IPS-NIHi11 (cell line): ENCODE results near the gene ENO4.

Source experiments
- DNase-seq: peaks from one replicate; pipeline ENCODE4 v3.0.0; 2012; ENCODE audit warnings: mixed read lengths, low spot score

Gene ENO4

GRCh38 chr10:116831790-116832189 lies 17.5 kb upstream of the ENO4 start:
- DNase-seq = no peak

- DNase-seq = peak; percentile 69
Measured at GRCh38 chr10:116833986-116834985, 15.0 kb upstream of the ENO4 start.

- no peak for DNase-seq
Measured at GRCh38 chr10:116835658-116836057, 13.6 kb upstream of the ENO4 start.

- DNase-seq = peak; percentile 84
Measured at GRCh38 chr10:116836083-116836482, 13.2 kb upstream of the ENO4 start.

- DNase-seq = no peak
Measured at GRCh38 chr10:116836902-116837523, 12.3 kb upstream of the ENO4 start.

DNA sequence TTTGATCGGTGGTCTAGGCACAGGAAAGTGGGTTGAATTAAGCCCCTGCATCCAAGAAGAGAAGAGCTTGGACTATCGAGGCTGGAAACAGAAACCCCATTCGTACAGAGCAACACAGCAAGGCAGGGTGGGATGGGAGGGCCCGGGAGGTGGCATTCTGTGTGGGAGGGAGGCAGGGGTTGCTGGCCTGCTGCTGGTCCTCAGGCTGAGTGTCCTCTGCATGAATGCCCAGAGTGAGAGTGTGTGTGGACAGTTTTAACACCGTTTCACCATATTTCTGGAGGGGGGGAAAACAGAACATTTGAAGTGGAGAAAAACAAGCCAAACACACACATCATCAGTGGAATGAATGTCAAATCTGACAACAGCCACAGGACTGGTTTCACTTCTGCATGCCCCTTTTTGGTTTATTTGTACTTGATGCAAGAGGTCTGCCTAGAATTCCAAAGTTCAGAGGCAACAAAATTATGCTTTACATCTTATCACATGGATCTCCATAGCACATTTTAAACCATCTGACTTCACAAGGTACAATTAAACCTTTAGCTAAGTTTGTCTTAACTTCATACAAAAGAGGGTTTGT lies 11.1 kb upstream of the ENO4 start:
- DNase-seq = no peak

DNA sequence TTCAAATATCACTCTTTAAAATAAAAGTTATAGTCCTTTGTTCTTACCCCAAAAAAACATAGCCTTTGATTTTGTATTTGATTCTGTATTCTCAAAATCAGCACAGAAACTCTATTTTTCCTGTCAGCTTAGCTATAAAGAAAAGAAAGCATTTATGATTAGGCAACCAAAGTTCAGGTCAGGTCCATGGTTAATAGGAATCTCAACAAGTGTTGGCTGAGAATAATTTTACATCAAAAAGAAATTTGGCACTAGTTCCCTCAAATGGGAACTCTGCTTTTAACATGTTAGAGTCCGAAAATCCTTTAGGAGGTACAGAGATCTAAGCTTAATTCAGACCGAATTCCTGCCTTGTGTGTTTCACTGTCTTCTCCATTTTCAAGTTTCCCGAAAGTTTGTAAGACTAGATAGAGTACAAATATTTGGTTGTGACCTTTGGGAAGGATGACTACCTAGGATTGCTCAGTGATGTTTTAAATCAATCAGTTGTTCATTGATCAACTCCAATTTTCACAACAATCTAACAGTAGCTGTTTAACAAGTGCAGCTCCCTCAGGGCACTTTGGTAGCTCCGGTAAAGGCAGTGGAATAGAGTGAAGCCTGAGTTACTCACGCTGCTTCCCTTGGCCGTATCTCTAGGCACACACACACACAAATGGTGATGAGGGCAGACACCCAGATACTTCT lies 8.8 kb upstream of the ENO4 start:
- DNase-seq = no peak

DNA sequence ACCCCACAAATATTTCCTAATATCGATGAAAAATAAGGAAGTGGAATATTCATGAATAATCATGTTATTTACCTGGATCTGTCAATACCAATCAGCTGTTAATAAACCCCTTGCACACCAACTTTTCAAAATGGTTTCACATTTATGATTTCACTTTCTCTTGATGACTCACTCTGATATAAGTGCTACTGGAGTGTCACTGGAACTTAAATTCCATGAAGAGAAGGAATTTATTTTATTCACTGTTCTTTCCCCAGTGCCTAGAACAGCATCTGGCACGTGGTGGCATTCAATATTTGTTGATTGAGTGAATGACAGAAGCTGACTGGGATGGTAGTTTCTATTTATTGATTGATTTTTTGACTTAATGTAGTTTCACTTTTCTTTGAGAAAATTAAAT lies 3.5 kb upstream of the ENO4 start:
- no peak for DNase-seq

DNA sequence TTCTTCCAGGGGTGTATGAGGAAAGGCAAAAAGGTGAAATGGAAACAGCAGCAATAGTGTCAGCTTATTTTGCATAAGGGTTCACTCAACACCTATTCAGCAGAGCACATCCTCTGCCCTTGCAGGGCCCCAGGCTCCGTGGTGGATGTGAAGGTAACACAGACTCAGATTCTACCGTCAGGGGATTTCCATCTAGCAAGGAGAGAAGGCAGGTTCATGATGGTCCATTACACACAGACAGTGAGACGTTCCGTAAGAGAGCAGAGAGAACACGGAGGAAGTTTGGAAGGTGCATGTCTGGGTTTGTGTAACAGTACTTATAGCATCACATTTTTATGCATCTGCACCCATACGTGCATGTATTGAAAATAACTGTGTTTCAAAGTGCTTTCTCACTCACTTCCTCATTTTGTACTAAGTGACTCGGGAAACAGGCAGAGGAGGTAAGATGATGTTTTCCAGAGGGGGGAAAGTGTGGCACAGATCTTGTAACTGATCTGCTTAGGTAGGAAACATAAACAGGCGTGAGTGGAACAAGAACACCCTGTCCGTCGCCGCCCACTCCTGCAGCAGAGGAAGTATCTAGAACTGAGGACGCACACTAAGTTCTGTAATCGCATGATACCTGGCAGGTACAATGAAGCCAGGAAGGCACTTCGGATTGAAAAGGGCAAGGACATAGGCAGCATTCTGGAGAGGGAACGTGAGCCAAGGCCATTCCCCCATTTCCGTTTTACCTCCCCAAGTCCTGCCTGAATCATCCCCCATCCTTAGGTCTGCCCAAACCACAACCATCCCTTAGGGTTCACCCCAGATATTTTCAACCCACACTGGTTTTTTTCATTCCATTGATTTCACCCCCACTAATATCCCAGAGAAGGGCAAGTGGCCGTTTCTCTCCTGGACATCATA lies 1.0 kb upstream of the ENO4 start:
- no peak for DNase-seq

- DNase-seq = peak; percentile 46
Measured at GRCh38 chr10:116848944-116849247, 403 bp upstream of the ENO4 start.

DNA sequence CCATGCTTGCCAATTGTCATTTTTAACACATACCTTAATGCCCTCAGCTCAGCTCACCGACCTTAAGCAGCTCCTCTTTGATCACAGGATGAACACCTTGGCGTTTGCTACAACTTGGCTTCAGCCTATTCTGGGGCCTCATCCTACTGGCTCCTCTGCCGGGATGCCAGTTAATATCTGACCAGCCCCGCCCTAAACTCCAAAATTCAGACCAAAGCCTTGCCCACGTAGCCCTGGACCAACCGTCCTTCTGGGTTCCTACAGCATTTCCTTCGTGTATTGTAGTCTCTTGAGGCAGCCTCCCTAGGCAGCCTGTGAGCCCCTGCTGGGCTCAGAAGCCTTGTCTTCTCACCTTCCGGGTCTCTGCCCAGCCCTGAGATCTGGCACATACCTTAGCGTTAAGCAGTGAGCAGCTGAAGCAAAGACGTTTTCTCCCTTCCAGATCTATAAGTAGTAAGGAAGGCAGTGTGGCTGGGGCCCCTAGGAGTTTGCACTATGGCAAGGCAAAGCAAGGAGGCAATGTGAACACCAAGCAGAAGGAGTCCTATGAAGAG lies 836 bp downstream of the ENO4 start:
- peak; percentile 40 for DNase-seq

DNA sequence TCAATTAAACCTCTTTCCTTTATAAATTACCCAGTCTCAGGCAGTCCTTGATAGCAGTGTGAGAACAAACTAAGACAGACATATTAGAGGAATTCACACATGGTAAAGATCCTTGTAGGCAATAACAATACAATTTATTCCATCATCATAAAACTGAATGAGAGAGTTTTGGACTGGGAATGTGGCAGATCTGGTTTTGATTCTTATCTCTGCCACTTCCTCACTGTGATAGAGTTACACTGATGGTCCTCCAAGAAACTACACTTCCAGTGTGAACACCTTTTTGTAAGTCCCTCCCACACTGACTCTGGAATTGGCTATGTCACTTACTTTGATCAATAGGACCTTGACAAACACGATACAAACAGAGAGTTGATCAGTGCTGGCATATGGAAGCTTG lies 2.9 kb downstream of the ENO4 start:
- DNase-seq = no peak

DNA sequence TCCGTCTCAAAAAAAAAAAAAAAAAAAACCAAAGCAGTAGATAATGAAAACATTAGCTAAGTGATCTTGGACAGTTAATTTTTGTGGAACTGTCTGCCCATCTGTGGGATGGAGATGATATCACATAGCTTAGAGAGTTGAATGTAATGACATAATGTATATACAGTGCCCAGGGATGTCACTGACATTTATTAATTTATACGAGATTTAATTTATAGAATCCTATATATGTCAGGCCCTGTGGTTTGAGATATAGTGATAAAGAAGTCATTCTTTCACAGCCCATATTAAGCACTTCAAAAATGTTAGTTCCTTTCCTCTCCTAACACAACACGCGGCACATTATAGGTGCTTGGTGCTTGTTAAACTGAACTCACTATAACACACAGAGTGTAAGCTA lies 4.0 kb downstream of the ENO4 start:
- no peak for DNase-seq

- no peak for DNase-seq
Measured at GRCh38 chr10:116853701-116854100, 4.4 kb downstream of the ENO4 start.

- DNase-seq = no peak
Measured at GRCh38 chr10:116857156-116857555, 7.9 kb downstream of the ENO4 start.

- DNase-seq = no peak
Measured at GRCh38 chr10:116861796-116862195, 12.5 kb downstream of the ENO4 start.

DNA sequence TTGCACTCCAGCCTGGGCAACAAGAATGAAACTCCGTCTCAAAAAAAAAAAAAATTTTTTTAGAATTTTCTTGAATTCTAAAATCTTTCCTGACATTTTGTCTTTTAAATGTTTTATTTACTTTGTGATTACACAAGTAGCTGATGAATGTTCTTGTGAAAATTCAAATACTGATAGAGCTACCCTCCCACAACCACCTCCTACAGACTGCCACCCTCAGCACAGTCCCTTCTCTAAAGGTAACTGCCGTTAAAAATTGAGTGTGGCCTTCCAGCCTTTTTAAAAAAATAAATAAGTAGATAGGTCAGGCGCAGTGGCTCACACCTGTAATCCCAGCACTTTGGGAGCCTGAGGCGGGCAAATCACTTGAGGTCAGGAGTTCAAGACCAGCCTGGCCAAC lies 15.1 kb downstream of the ENO4 start:
- no peak for DNase-seq

DNA sequence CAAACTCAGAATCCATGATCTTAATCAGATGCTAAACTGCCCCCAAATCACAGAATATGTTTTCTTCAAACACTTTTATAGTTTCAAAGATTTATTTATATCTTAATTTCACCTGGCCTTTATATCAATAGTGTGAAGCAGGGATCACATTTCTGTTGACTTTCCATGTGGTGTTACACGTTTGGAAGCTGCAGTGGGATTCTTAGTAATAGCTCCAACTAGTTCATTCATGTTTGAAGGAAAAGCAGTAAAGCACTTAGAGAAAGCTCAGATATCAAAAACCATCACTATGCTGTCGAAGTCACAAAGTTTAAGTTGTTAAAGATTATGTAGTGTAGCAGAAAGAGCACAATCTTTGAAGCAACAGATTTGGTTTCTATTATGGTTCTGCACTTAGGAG lies 16.8 kb downstream of the ENO4 start:
- no peak for DNase-seq

- no peak for DNase-seq
Measured at GRCh38 chr10:116866987-116867595, 17.8 kb downstream of the ENO4 start.

DNA sequence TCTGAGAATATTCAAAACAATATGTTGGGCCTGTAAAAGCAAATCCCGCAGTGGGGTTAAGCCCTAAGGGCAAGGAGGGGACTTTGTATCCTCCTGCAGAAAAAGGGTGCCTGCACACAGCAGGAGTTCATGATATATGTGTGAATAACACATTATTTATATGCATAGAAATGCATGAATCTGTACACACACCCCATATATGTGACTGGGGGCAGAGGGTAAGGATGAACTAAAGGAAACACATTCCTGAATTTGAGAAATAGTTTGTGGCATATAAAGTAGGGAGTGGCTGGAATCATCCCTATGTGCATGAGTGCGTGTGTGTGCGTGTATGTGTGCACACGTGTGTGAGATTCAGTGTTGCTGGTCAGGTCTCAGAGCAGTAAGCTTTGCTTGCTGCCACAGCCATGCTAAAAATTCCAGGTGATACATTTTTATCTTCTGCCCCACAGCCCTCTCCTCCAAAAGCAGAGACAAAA lies 18.9 kb downstream of the ENO4 start:
- no peak for DNase-seq

DNA sequence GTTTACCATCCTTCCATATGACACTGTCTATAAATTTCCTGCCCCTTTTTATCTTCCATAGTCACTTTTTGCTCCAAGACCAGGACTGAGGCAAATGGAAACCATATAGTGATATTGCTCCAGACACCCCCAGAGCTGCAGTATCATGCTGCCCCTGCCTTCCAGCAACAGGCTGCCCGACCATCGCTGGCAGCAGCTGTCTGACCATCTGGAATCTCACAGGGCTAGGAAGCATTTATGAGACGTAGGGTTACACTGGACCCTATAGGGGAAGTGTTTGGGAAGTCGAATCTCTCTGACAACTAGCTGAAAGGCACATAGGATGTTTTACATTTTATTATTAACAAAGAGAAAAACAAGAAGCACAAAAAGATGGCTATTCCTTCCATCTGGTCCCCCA lies 19.4 kb downstream of the ENO4 start:
- no peak for DNase-seq
